HepG2 (cell line): ENCODE data around the gene YY1. TPM values are rescaled to one million over a fixed set of nuclear protein-coding genes. Genes with fewer than 3 reads are reported as not detected.

ENCODE experiments used
- DNMT3B ChIP-seq: conservative IDR thresholded peaks from 2 replicates; pipeline ENCODE4 v1.6.1; 2016; ENCODE audit warnings: missing biosample characterization, control low read depth
- HMG20B ChIP-seq: conservative IDR thresholded peaks from 2 replicates; pipeline ENCODE4 v1.6.1; 2016; ENCODE audit warnings: missing genetic modification reagents, missing compliant biosample characterization
- HNF4A ChIP-seq: sonication (generic); formaldehyde crosslinking; IDR thresholded peaks from 2 replicates; pipeline ENCODE4 v1.4.0; 2020; ENCODE audit warnings: missing genetic modification reagents
- KLF13 ChIP-seq: sonication (generic); formaldehyde crosslinking; IDR thresholded peaks from 2 replicates; pipeline ENCODE4 v1.4.0; 2020; ENCODE audit warnings: mild to moderate bottlenecking, missing genetic modification reagents
- MAFG ChIP-seq: sonication (generic); formaldehyde crosslinking; IDR thresholded peaks from 2 replicates; pipeline ENCODE4 v1.5.1; 2020; ENCODE audit warnings: mild to moderate bottlenecking, missing genetic modification reagents
- NRL ChIP-seq: sonication (generic); formaldehyde crosslinking; IDR thresholded peaks from 2 replicates; pipeline ENCODE4 v1.5.0; 2020; ENCODE audit warnings: missing genetic modification reagents, mild to moderate bottlenecking, moderate library complexity, borderline replicate concordance
- RBFOX2 ChIP-seq: fragments of 200-400 bp; formaldehyde crosslinking; IDR thresholded peaks from 2 replicates; pipeline ENCODE4 v1.6.1; 2017; ENCODE audit warnings: low read depth, mild to moderate bottlenecking, low read length
- RXRB ChIP-seq: IDR thresholded peaks from 2 replicates; pipeline ENCODE4 v1.6.1; 2016; ENCODE audit warnings: borderline replicate concordance, missing genetic modification reagents, missing compliant biosample characterization
- SNRNP70 ChIP-seq: fragments of 200-400 bp; formaldehyde crosslinking; IDR thresholded peaks from 2 replicates; pipeline ENCODE4 v1.6.1; 2017; ENCODE audit warnings: mild to moderate bottlenecking, low read depth, low read length, moderate library complexity
- TSC22D2 ChIP-seq: sonication (generic); formaldehyde crosslinking; IDR thresholded peaks from 2 replicates; pipeline ENCODE4 v1.5.1; 2020; ENCODE audit warnings: missing genetic modification reagents, mild to moderate bottlenecking, borderline replicate concordance
- YEATS4 ChIP-seq: sonication (generic); formaldehyde crosslinking; IDR thresholded peaks from 2 replicates; pipeline ENCODE4 v1.4.0; 2020; ENCODE audit warnings: missing genetic modification reagents, borderline replicate concordance
- ZFP62 ChIP-seq: sonication (generic); formaldehyde crosslinking; IDR thresholded peaks from 2 replicates; pipeline ENCODE4 v1.4.0; 2020; ENCODE audit warnings: missing genetic modification reagents
- ZNF138 ChIP-seq: sonication (generic); formaldehyde crosslinking; IDR thresholded peaks from 2 replicates; pipeline ENCODE4 v1.5.0; 2020; ENCODE audit warnings: mild to moderate bottlenecking, low read depth, missing genetic modification reagents
- ZNF292 ChIP-seq: sonication (generic); formaldehyde crosslinking; IDR thresholded peaks from 2 replicates; pipeline ENCODE4 v1.8.1; 2022; ENCODE audit warnings: mild to moderate bottlenecking, low read depth, missing genetic modification reagents, borderline replicate concordance
- ZNF33B ChIP-seq: sonication (generic); formaldehyde crosslinking; IDR thresholded peaks from 2 replicates; pipeline ENCODE4 v1.5.1; 2020; ENCODE audit warnings: mild to moderate bottlenecking, missing genetic modification reagents
- ZNF350 ChIP-seq: sonication (generic); formaldehyde crosslinking; IDR thresholded peaks from 2 replicates; pipeline ENCODE4 v1.4.0; 2020; ENCODE audit warnings: mild to moderate bottlenecking, low read depth, missing genetic modification reagents, borderline replicate concordance
- ZNF616 ChIP-seq: sonication (generic); formaldehyde crosslinking; IDR thresholded peaks from 2 replicates; pipeline ENCODE4 v1.5.0; 2020; ENCODE audit warnings: low read depth, mild to moderate bottlenecking, missing genetic modification reagents
- ZNF761 ChIP-seq: sonication (generic); formaldehyde crosslinking; conservative IDR thresholded peaks from 2 replicates; pipeline ENCODE4 v1.4.0; 2020; ENCODE audit warnings: mild to moderate bottlenecking, missing genetic modification reagents
- ZNF775 ChIP-seq: sonication (generic); formaldehyde crosslinking; IDR thresholded peaks from 2 replicates; pipeline ENCODE4 v1.4.0; 2020; ENCODE audit warnings: missing genetic modification reagents, mild to moderate bottlenecking, moderate library complexity, borderline replicate concordance
- ZNF777 ChIP-seq: sonication (generic); formaldehyde crosslinking; IDR thresholded peaks from 2 replicates; pipeline ENCODE4 v1.4.0; 2020; ENCODE audit warnings: missing genetic modification reagents
- ZNF816 ChIP-seq: sonication (generic); formaldehyde crosslinking; IDR thresholded peaks from 2 replicates; pipeline ENCODE4 v1.8.0; 2022; ENCODE audit warnings: missing genetic modification reagents, mild to moderate bottlenecking, borderline replicate concordance
- polyA plus RNA-seq, 8 experiments: library from polyadenylated mRNA; depleted of rRNA in 3 of 8; stranded (reverse) in 7 of 8; unstranded in 1 of 8; fragments of >200 nt; fragmentation: Illumina TruSeq in 4 of 8; extraction: Trizol in 4 of 8; gene quantifications; 2 replicates each; pipeline versions ENCODE4 v1.2.1 to v1.2.3, GENCODE V29; 2011 to 2016; ENCODE audit warnings: low read depth in 4 of 8, missing spikeins in 1 of 8, mixed read lengths in 1 of 8; ENCODE audit not compliant: insufficient read depth in 1 of 8
- total RNA-seq, 5 experiments: library from RNA; depleted of rRNA; stranded (reverse); fragments of >200 nt; fragmentation: Illumina TruSeq; extraction: Trizol; gene quantifications; 2 replicates each; pipeline ENCODE4 v1.2.3, GENCODE V29; 2016; ENCODE audit warnings: low read depth in 1 of 5
- TF ChIP-seq, protein P1 (sequence below): fragments of 450-650 bp; IDR thresholded peaks from 2 replicates; pipeline ENCODE4 v1.6.1; 2016
- TF ChIP-seq, protein P2 (sequence below): sonication (generic); formaldehyde crosslinking; IDR thresholded peaks from 2 replicates; pipeline ENCODE4; 2020; ENCODE audit warnings: missing genetic modification reagents, mild to moderate bottlenecking, borderline replicate concordance
- TF ChIP-seq, protein P3 (sequence below): sonication (generic); formaldehyde crosslinking; IDR thresholded peaks from 2 replicates; pipeline ENCODE4 v1.8.1; 2023; ENCODE audit warnings: mild to moderate bottlenecking, moderate library complexity, missing genetic modification reagents

Gene YY1
- total and polyA plus RNA-seq, 2 of the 13 experiments (the other 11 are each of a cell fraction or from before 2014, with no cell fraction given), result 29.4 to 68.1 TPM

DNA sequence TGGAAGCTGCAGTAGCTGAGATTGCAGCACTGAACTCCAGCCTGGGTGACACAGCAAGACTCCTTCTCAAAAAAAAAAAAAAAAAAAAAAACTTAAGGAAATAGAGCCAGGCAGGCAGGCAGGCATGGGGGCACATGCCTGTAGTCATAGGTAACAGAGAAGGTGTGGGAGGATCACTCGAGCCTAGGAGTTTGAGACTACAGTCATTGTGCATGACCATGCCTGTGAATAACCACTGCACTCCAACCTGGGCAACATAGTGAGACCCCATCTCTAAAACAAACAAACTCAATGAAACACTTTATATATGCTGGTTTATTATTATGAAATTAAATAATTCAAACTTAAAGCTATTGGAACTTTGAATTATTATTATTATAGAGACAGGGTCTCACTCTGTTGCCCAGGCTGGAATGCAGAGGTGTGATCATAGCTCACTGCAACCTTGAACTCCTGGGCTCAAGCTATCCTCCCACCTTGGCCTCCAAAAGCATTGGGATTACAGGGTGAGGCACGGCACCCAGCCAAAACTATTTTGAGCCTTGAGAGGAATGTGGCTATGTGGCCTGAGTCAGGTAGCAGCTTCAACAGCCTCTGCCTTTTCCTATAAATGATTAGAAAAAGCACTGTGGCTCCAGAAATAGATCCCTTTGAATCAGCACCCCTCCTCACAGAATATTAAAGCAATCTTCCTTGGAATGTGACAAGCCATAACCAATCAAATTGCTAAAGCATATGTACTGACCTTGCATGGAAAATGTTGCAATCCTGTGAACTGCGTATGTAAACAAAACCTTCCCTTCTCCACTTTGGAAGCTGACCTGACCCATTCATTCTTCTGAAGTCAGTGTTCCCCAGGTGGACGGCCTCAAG is 34.7 kb upstream of the YY1 start (continued):
- 0 out of 2 replicates have a peak, but pooled peaks have one; percentile 22 for TF ChIP-seq ZNF292 (CRISPR knock-in tag)
- TF ChIP-seq KLF13 (CRISPR knock-in tag), result no peak
- TF ChIP-seq, protein P1, sequence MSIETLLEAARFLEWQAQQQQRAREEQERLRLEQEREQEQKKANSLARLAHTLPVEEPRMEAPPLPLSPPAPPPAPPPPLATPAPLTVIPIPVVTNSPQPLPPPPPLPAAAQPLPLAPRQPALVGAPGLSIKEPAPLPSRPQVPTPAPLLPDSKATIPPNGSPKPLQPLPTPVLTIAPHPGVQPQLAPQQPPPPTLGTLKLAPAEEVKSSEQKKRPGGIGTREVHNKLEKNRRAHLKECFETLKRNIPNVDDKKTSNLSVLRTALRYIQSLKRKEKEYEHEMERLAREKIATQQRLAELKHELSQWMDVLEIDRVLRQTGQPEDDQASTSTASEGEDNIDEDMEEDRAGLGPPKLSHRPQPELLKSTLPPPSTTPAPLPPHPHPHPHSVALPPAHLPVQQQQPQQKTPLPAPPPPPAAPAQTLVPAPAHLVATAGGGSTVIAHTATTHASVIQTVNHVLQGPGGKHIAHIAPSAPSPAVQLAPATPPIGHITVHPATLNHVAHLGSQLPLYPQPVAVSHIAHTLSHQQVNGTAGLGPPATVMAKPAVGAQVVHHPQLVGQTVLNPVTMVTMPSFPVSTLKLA, result no peak
- 0 out of 2 replicates have a peak, but pooled peaks have one; percentile 23 for TF ChIP-seq ZNF777
- TF ChIP-seq ZNF761 (CRISPR knock-in tag), result no peak
- peak; percentile 69; the same call in 1 of the 2 replicates for TF ChIP-seq DNMT3B (CRISPR knock-in tag)
- peak; percentile 67 for TF ChIP-seq YEATS4 (CRISPR knock-in tag)
- no peak for TF ChIP-seq ZNF138 (CRISPR knock-in tag)
- no peak for TF ChIP-seq SNRNP70
- TF ChIP-seq ZFP62 (CRISPR knock-in tag), result no peak
- TF ChIP-seq RXRB (CRISPR knock-in tag), result peak; percentile 86
- TF ChIP-seq HMG20B (CRISPR knock-in tag), result peak; percentile 81; the same call in 1 of the 2 replicates
- peak; percentile 66 for TF ChIP-seq HNF4A (CRISPR knock-in tag)
- no peak for TF ChIP-seq RBFOX2
- TF ChIP-seq ZNF350 (CRISPR knock-in tag), result no peak
- TF ChIP-seq, protein P2, sequence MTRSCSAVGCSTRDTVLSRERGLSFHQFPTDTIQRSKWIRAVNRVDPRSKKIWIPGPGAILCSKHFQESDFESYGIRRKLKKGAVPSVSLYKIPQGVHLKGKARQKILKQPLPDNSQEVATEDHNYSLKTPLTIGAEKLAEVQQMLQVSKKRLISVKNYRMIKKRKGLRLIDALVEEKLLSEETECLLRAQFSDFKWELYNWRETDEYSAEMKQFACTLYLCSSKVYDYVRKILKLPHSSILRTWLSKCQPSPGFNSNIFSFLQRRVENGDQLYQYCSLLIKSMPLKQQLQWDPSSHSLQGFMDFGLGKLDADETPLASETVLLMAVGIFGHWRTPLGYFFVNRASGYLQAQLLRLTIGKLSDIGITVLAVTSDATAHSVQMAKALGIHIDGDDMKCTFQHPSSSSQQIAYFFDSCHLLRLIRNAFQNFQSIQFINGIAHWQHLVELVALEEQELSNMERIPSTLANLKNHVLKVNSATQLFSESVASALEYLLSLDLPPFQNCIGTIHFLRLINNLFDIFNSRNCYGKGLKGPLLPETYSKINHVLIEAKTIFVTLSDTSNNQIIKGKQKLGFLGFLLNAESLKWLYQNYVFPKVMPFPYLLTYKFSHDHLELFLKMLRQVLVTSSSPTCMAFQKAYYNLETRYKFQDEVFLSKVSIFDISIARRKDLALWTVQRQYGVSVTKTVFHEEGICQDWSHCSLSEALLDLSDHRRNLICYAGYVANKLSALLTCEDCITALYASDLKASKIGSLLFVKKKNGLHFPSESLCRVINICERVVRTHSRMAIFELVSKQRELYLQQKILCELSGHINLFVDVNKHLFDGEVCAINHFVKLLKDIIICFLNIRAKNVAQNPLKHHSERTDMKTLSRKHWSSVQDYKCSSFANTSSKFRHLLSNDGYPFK, result no peak
- TF ChIP-seq ZNF816 (CRISPR knock-in tag), result 0 out of 2 replicates have a peak, but pooled peaks have one; percentile 19
- TF ChIP-seq, protein P3, sequence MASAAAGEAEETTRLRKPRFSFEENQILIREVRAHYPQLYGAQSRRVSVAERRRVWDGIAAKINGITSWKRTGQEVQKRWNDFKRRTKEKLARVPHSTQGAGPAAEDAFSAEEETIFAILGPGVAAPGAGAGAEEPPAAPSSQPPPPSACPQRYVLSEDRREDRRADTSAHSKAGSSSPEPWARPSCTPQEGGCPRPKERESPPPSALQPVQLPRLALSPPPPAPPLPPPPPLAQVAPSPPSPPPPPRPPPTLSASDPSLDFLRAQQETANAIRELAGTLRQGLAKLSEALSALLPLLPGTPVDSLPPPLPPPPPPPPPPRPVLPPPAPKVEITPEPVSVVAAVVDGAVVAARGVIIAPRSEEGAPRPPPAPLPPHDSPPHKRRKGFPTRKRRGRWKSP, result peak; percentile 32; the same call in 1 of the 2 replicates
- no peak for TF ChIP-seq ZNF33B
- no peak for TF ChIP-seq NRL
- TF ChIP-seq MAFG (CRISPR knock-in tag), result no peak
- TF ChIP-seq ZNF616 (CRISPR knock-in tag), result no peak
- no peak for TF ChIP-seq TSC22D2
- TF ChIP-seq ZNF775 (CRISPR knock-in tag), result no peak
